Right ventricle myocardium superior (tissue), 1 donor: ENCODE measurements around the gene ATF7. TPM values are rescaled to one million over a fixed set of nuclear protein-coding genes. Genes with fewer than 3 reads are reported as not detected.
"Not testable (repeated sequence)": the region's sequence is repeated elsewhere in the genome, so short reads cannot be mapped to it uniquely, and the experiment has no call there.

ENCODE experiments used
- ATAC-seq: fragments of 200-7000 bp; cut with Tn5 transposase; one replicate; pipeline ENCODE4 v1.9.1; 2020; ENCODE audit warnings: mild to moderate bottlenecking; ENCODE audit not compliant: poor library complexity
- DNase-seq: peaks from one replicate; pipeline ENCODE4 v3.0.0-alpha.2; 2020
- intact Hi-C: fragments of 100-400 bp; cut with DNase I; formaldehyde crosslinking; loops from one replicate; pipeline ENCODE4 v1.11.2; 2022
- total RNA-seq: library from RNA; stranded (reverse); fragmentation: NEBNext Ultra II Directional; extraction: Animal tissue kit (Norgen Biotek cat#: 25700); gene quantifications from one replicate; pipeline ENCODE4 v1.2.1, GENCODE V29; 2021
- donor health status: DM: no; HTN: yes; CAD: no; lungs with severe emphysema.

Gene ATF7
- total RNA-seq, 1 donor from 2014 or later: 29.1 TPM

GRCh38 chr12:53482626-53483168, 143.5 kb downstream of the ATF7 start:
- ATAC-seq: peak; percentile 9
- DNase-seq: no peak
- intact Hi-C loops: no loop called here

- intact Hi-C loops: no loop called here
- ATAC-seq (peak; percentile 19), DNase-seq (no peak)
Observed at GRCh38 chr12:53481939-53482586, 144.1 kb downstream of the ATF7 start.

- intact Hi-C loops, ATAC-seq, DNase-seq: not testable (repeated sequence)
Observed at GRCh38 chr12:53481458-53481857, 144.7 kb downstream of the ATF7 start.

GRCh38 chr12:53480491-53481442, 145.4 kb downstream of the ATF7 start:
- ATAC-seq: no peak
- intact Hi-C loops: no loop called here
- no peak for DNase-seq

- intact Hi-C loops: no loop called here
- DNase-seq (no peak), ATAC-seq (no peak)
Observed at GRCh38 chr12:53479331-53479730, 146.9 kb downstream of the ATF7 start.

- DNase-seq (no peak), ATAC-seq (no peak)
- intact Hi-C loops: no loop called here
Observed at GRCh38 chr12:53478865-53479264, 147.3 kb downstream of the ATF7 start.

DNA sequence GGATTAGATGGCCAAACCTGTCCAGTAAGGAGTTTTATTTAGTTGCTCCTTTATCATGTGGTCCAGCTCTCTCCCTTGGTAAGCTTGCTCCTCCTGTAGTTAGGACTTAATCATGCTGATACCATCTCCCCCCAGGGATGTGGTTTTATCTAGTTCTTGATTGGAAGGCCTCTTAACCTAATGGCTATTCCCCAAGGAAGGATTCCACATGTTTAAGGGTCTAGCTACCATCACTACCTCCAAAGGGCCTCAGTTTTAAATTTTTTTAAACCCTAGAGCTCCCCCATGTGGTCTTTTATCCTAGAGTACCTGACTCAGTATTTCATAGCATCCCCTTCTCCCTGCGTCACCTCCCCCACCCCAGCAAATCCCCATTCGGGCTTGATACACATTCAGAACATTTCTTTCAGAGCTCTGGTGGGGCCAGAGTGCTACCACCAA, 149.4 kb downstream of the ATF7 start:
- DNase-seq: no peak
- peak; percentile 44 for ATAC-seq
- intact Hi-C loops: no loop called here

DNA sequence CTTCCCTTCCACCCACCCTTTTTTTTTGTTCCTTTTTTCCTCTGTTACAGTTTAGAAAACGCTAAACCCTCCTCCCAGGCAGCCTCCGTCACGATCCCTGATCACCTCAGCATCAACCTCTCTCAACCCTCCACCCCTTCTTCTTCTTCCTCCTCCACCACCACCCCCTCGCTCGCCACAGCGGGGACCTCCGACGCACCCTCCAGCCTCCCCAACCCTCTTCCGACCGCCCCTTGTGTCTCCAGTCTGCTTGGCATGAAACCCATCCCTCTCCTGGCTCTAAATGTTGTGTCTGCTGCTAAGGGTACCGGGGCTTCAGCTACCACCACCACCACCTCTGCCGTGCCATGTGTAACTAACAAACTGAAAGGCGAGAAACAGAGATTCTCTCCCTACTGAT, 151.4 kb downstream of the ATF7 start:
- DNase-seq (no peak), ATAC-seq (no peak)
- intact Hi-C loops: no loop called here

GRCh38 chr12:53474077-53474476, 152.1 kb downstream of the ATF7 start:
- intact Hi-C loops: no loop called here
- ATAC-seq (no peak), DNase-seq (no peak)

DNA sequence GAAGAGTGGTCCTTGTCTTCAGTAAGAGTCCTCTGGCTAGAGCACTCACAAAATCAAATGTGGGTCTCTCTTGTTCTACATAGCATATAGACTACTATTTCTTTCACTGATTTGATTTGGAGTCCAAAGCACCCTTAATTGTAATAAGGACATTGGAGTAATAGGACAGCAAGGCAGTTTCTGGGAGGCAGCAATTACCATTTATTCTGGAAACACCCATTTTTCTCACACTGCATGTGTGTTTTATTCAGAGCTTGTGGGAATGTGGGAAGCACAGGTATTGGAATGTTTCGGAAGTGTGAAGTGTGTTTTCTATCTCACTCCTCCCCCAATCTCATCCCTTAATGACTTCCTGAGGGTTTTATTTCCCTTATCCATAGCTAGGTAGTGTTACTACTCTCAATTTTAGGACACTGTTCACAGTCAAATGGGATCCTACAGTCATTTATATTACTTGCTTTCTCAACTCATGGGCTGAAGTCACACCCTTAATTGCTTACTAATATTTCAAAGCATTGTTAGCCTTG, 154.1 kb downstream of the ATF7 start:
- DNase-seq (no peak), ATAC-seq (no peak)
- intact Hi-C loops: no loop called here

DNA sequence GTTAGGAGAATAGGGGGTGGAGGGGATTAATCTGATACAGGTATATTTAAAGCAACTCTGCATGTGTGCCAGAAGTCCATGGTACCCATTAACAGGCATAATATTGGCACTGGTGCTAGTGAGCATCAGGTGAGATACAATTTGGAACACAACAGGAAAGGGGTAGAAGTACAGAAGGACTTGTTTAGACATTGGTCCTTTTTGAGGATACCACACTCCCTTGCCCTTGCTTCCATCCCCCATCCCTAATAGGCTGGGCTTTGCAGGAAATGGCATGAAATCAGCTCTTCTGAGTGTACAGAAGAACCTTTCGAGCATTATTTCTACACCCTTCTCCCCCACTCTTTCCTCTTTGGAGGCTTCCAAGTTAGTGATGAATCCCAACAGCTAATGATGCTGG, 157.9 kb downstream of the ATF7 start:
- no peak for ATAC-seq
- DNase-seq: no peak
- intact Hi-C loops: no loop called here

DNA sequence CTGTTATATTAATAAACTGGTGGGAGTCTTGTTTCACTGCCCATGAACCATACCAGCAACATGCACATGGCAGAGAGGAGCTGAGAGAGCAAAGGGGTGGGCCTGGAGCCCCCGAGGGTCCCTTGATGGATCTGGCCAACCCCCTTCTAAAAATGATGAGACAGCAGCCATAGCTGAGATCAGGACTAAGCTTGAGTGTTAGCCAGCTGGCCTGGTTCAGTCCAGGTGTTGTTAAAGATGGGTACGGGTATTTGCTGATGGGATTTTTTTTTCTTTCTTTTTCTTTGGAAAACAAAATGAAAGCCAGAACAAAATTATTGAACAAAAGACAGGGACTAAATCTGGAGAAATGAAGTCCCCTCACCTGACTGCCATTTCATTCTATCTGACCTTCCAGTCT, 158.3 kb downstream of the ATF7 start:
- ATAC-seq (no peak), DNase-seq (no peak)
- intact Hi-C loops: no loop called here

- ATAC-seq (no peak), DNase-seq (no peak)
- intact Hi-C loops: no loop called here
Observed at GRCh38 chr12:53467082-53467481, 159.1 kb downstream of the ATF7 start.

DNA sequence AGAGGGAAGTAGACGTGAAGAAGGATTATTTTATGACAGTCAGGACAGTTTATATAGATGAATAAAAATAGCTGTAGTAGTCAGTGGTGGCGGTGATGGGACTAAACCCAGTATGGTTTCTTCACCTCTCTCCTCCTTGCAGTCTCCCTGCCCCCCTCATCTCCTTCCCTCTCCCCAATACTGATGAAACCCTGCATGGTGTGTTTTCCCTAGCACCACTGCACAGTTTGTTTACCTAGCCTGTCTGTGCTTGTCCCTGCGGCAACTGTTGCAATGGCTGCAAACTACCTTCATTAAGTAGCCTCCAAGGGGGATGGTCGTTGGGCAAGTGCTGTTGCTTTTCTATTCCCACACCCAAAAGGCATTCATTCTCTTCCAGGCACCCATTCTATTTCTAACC, 159.5 kb downstream of the ATF7 start:
- ATAC-seq (no peak), DNase-seq (no peak)
- intact Hi-C loops: no loop called here

DNA sequence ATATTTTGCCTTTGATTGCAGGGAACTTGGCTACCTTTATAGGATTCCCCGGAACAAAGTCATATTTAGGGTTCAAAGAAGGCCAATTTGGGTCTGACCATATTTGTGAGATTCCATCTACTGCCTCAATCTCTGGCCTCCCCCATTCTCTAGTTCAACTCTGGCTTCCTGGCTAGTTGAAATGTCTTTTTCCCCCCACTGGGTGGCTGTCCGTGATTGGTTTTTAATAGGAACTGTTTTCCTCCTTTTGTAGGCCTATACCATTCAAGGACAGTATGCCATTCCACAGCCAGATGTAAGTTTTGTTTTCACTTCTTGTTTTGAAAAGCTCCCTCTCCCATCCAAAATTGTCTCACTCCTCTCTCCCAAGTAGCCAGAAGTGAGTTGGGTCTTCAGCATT, 160.5 kb downstream of the ATF7 start:
- ATAC-seq (no peak), DNase-seq (no peak)
- intact Hi-C loops: no loop called here

DNA sequence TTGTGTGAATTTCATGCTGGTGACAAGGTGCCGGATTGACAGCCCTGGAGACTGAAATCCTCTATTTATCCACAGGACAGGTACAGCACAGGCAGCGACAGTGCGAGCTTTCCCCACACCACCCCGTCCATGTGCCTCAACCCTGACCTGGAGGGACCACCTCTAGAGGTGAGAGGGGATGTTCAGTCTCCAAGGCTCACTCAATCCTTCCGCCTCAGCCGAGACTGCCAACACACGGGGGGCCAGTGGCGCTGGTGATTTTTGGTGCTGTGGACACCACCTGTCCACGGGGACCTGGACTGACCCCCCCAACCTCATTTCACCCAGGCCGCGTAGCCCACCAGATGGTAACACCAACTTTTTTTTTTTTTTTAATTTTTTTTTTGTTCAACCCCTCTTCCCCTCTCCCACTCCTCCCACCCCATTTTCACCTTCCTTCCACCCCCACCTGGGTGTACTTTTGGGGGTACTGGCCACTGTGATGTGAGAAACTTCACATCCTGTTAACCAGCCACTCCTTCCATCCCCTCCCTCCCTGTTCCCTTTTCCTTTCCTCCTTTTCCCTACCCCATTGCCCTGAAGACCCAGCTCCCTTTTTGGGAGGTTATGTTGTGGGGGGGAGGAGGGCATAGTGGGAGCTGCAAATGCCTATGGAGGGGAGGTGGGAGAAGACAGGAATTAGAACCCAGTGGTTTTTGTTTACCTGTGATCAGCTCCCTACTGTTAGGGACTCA, 161.3 kb downstream of the ATF7 start:
- DNase-seq (no peak), ATAC-seq (no peak)
- intact Hi-C loops: loop anchor here (5.0 kb wide), 1 partner anchor 32 kb away; the partner anchor contains the start of gene MAP3K12

- intact Hi-C loops: loop anchor here (5.0 kb wide), 1 partner anchor 33 kb away; the partner anchor contains the start of gene MAP3K12
- no peak for DNase-seq
- no peak for ATAC-seq
Observed at GRCh38 chr12:53463802-53464560, 162.2 kb downstream of the ATF7 start.

DNA sequence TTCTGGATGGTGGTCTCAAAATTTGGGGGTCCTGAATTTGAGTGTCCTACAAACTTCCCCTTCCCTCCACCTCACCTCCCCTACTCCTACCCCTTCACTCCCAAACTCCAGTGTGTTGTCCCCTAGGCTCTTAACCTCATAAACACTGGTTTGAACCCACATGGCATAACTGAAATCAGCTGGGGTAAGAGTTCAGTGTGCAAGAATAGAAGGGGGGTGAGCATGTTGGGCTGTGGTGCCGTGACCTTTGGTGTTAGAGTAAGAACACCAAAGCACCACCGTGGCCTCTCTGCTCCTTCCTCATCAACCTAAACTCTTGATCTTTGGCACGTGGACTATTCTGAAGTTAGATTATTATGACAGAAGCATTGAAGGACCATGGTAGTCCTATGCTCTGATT, 163.2 kb downstream of the ATF7 start:
- no peak for DNase-seq
- intact Hi-C loops: loop anchor here (5.0 kb wide), 1 partner anchor 34 kb away; the partner anchor contains the start of gene MAP3K12
- ATAC-seq: no peak
